ENCODE measurements around the gene FOXP1. TPM values are rescaled to one million over a fixed set of nuclear protein-coding genes. Genes with fewer than 3 reads are reported as not detected.
A peak's percentile ranks its signal among the peaks of the same experiment; 100 is the strongest.

FOXP1 gene
- total and polyA plus RNA-seq, 2 of the 13 experiments (the other 11 are each of a cell fraction or from before 2014, with no cell fraction given): 40.4 to 59.0 TPM

DNA sequence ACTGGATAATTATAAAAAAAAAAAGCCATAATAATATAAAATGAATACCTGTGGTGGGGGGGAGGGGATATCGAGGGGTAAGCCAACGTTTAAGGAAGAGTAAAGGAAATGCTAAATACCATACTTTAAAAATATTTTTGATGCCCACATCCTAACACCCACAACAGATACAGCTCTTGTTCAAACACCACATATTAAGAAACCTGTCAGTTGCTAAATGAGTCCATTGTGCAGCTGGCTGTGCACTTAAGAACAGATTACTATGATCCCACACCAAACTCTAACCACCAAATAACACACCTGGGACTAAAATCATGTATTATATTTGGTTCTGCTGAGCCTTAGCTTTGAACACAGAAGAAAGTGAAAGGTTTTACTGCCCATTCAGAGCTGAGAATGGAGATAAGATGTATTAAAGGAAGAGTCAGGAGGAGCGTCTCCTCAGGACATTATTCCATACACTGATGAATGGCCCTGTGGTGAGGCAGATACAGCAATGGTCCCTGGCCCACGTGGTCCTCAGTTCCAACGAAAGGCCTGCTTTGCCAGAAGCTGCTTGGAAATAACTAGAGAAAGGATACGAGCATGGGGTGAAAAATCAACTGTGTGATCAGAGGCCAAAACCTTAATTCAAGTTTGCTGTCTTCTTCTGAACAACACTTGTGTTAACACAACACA lies 515.4 kb downstream of the FOXP1 start (continued):
- TF ChIP-seq ARID3A (IDR thresholded peaks at IDR 0.05; ENCODE audit: low read depth, low read length): 0 out of 2 replicates have a peak, but pooled peaks have one; percentile 16
- no peak for TF ChIP-seq ZNF121 (CRISPR knock-in tag; IDR thresholded peaks at IDR 0.05)
- TF ChIP-seq ZSCAN20 (CRISPR knock-in tag; IDR thresholded peaks at IDR 0.05; ENCODE audit: borderline replicate concordance): no peak
- TF ChIP-seq, protein P1, sequence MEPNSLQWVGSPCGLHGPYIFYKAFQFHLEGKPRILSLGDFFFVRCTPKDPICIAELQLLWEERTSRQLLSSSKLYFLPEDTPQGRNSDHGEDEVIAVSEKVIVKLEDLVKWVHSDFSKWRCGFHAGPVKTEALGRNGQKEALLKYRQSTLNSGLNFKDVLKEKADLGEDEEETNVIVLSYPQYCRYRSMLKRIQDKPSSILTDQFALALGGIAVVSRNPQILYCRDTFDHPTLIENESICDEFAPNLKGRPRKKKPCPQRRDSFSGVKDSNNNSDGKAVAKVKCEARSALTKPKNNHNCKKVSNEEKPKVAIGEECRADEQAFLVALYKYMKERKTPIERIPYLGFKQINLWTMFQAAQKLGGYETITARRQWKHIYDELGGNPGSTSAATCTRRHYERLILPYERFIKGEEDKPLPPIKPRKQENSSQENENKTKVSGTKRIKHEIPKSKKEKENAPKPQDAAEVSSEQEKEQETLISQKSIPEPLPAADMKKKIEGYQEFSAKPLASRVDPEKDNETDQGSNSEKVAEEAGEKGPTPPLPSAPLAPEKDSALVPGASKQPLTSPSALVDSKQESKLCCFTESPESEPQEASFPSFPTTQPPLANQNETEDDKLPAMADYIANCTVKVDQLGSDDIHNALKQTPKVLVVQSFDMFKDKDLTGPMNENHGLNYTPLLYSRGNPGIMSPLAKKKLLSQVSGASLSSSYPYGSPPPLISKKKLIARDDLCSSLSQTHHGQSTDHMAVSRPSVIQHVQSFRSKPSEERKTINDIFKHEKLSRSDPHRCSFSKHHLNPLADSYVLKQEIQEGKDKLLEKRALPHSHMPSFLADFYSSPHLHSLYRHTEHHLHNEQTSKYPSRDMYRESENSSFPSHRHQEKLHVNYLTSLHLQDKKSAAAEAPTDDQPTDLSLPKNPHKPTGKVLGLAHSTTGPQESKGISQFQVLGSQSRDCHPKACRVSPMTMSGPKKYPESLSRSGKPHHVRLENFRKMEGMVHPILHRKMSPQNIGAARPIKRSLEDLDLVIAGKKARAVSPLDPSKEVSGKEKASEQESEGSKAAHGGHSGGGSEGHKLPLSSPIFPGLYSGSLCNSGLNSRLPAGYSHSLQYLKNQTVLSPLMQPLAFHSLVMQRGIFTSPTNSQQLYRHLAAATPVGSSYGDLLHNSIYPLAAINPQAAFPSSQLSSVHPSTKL (CRISPR knock-in tag; IDR thresholded peaks at IDR 0.05): peak; percentile 7; the same call in 1 of the 2 replicates
- TF ChIP-seq ZNF333 (CRISPR knock-in tag; IDR thresholded peaks at IDR 0.05; ENCODE audit: borderline replicate concordance): no peak

DNA sequence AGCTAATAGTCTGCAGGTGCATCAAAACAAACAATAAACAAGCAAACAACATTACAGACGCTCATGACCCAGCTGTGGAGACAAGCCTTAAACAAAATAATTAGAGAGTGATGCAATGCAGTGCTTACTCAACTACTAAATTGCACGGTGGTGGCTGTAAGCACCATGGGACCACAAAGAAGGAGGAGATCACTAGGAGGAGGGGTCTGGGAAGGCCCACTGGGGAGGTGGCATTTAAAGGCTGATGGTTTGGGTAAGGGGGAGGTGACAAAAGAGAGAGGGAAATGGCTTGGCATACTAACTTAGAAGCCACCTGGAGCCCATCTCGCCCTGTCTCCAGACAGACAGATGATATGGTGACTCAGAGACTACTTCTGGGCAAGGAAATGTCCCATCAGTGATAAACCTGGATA lies 516.7 kb downstream of the FOXP1 start:
- Histone ChIP-seq H4K20me1 (ENCODE audit: insufficient read depth, low read length) (no peaks in the 10 kb centered on the region), H2AFZ (ENCODE audit: low read length) (no peak overlapping the region), H3K79me2 (ENCODE audit: insufficient read depth, low read length) (peaks cover 55% of the 10 kb centered on the region), H3K9ac (ENCODE audit: insufficient read depth, low read depth, low read length) (no peak overlapping the region), H3K27ac (ENCODE audit: extremely low read length, insufficient read depth, low read length) (no peak overlapping the region), H3K9me3 (ENCODE audit: low read length) (no peaks in the 10 kb centered on the region), H3K27me3 (ENCODE audit: control insufficient read depth in 1 of 2, insufficient read depth in 2 of 2, low read length in 2 of 2) (no peaks in the 10 kb centered on the region; a peak in 1 of 5 replicates), H3K4me2 (ENCODE audit: low read depth, low read length) (peak overlapping the region; percentile 93), H3K4me3 (replicated peaks in 1 of 3; ENCODE audit: insufficient read depth in 1 of 3, low read depth in 2 of 3, low read length in 3 of 3) (no peak overlapping the region), H3K4me1 (ENCODE audit: insufficient read depth, low read length) (peaks cover 61% of the 10 kb centered on the region), H3K36me3 (replicated peaks in 1 of 2; ENCODE audit: control insufficient read depth in 1 of 2, insufficient read depth in 2 of 2, low read length in 2 of 2) (no peaks in the 10 kb centered on the region)
- intact Hi-C loops (cut with micrococcal nuclease; ENCODE audit: unreplicated experiment) (loop anchor here (5.0 to 10.0 kb wide), 3 partner anchors 88 to 515 kb away; partner anchors contain the start of gene FOXP1), in situ Hi-C loops (cut with HindIII; ENCODE audit: extremely low pct_ligation_motif_present, low pct_unique_long_range_greater_than_20kb) (no loop called here)
- DNase-seq (ENCODE audit: low spot score) (no peak), ATAC-seq (no peak), FAIRE-seq (no peak)
- ChIA-PET CTCF (ENCODE audit: low intra/inter-chr PET ratio, low total read pairs) (no interaction called here), POLR2A (no interaction called here)
- WGBS (ENCODE audit: low lambda C conversion rate): 35% methylated on average over 3 of the region's 3 CpGs
- BruUV-seq (replicated peaks): no TSS peak
- TF ChIP-seq RAD51 (IDR thresholded peaks at IDR 0.05; ENCODE audit: borderline replicate concordance) (no peak), ZSCAN5A (CRISPR knock-in tag; IDR thresholded peaks at IDR 0.05; ENCODE audit: borderline replicate concordance) (no peak), NRL (CRISPR knock-in tag; IDR thresholded peaks at IDR 0.05; ENCODE audit: borderline replicate concordance) (no peak), GATAD2A (CRISPR knock-in tag; IDR thresholded peaks at IDR 0.05) (0 out of 2 replicates have a peak, but pooled peaks have one; percentile 9), MTF2 (CRISPR knock-in tag; IDR thresholded peaks at IDR 0.05; ENCODE audit: borderline replicate concordance) (no peak), CHD2 (IDR thresholded peaks at IDR 0.05; ENCODE audit: low read depth, low read length) (no peak), CEBPB (IDR thresholded peaks at IDR 0.05; ENCODE audit: borderline replicate concordance, low read depth, low read length) (peak; percentile 78)
- TF ChIP-seq, protein P2, sequence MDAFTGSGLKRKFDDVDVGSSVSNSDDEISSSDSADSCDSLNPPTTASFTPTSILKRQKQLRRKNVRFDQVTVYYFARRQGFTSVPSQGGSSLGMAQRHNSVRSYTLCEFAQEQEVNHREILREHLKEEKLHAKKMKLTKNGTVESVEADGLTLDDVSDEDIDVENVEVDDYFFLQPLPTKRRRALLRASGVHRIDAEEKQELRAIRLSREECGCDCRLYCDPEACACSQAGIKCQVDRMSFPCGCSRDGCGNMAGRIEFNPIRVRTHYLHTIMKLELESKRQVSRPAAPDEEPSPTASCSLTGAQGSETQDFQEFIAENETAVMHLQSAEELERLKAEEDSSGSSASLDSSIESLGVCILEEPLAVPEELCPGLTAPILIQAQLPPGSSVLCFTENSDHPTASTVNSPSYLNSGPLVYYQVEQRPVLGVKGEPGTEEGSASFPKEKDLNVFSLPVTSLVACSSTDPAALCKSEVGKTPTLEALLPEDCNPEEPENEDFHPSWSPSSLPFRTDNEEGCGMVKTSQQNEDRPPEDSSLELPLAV (CRISPR knock-in tag; conservative IDR thresholded peaks at IDR 0.05; ENCODE audit: low read depth): no peak
